GM12801 (cell line): ENCODE measurements around the gene PITPNC1.

ENCODE experiments used
- TF ChIP-seq, protein P1 (sequence below): IDR thresholded peaks from one replicate; pipeline ENCODE4 v1.5.1; 2011; ENCODE audit warnings: control low read depth; ENCODE audit not compliant: insufficient read length; ENCODE audit errors: extremely low read depth

The PITPNC1 gene

DNA sequence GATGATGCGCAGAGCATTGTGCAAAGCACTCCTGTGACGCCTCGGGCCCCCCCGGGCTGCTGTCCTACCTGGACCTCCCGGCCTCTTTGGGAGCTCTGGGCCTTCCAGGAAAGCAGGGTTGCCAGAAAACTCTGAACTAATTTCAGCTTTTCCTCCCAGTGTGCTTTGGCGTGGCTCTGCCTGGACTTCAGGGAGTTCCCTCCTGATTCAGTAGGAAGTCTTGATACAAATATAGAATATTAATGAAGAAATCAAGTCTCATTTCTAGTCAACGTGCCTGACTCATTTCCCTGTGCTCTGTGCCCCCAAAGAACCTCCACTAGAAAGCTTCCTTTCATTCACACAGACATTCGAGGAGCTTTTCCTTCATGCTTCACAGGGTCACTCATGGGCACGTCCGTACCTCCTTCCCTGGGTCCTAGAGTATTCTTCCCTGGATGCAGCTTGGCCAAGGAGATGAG is 256.7 kb downstream of the PITPNC1 start:
- TF ChIP-seq, protein P1, sequence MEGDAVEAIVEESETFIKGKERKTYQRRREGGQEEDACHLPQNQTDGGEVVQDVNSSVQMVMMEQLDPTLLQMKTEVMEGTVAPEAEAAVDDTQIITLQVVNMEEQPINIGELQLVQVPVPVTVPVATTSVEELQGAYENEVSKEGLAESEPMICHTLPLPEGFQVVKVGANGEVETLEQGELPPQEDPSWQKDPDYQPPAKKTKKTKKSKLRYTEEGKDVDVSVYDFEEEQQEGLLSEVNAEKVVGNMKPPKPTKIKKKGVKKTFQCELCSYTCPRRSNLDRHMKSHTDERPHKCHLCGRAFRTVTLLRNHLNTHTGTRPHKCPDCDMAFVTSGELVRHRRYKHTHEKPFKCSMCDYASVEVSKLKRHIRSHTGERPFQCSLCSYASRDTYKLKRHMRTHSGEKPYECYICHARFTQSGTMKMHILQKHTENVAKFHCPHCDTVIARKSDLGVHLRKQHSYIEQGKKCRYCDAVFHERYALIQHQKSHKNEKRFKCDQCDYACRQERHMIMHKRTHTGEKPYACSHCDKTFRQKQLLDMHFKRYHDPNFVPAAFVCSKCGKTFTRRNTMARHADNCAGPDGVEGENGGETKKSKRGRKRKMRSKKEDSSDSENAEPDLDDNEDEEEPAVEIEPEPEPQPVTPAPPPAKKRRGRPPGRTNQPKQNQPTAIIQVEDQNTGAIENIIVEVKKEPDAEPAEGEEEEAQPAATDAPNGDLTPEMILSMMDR: no peak

DNA sequence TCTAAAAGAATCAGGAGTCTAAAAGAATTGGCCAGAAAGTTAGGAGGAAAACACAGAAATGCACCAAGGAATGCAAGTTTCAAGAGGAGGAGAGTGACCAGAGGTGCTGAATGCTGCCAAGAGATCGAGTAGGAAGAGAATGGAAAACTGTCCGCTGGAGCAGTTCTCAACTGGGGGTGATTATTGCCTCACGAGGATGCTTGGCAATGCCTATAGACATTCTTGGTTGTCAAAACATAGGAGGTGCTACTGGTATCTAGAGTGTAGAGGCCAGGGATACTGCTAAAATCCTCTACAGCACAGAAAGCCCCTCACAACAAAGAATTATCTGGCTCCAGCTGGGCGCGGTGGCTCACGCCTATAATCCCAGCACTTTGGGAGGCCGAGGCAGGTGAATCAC is 258.6 kb downstream of the PITPNC1 start:
- TF ChIP-seq, protein P1: no peak

DNA sequence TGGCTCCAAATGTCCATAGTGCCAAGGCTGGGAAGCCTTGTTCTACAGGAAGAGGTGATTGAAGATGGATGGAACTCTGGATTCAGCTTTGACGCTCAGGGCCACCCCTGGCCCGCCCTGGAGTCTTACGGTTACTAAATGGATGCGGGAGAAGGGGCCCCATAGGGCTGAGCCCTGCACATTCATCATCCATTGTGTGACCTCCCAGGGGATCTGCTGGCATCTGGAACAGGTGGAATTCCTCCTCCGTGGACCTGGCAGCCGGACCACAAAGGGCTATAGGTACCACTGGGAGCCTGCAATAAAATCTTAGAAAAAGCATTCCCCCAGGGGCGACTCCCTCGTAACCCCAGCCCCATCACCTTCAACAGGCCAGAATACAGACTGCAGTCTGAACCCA is 259.2 kb downstream of the PITPNC1 start:
- TF ChIP-seq, protein P1: no peak

DNA sequence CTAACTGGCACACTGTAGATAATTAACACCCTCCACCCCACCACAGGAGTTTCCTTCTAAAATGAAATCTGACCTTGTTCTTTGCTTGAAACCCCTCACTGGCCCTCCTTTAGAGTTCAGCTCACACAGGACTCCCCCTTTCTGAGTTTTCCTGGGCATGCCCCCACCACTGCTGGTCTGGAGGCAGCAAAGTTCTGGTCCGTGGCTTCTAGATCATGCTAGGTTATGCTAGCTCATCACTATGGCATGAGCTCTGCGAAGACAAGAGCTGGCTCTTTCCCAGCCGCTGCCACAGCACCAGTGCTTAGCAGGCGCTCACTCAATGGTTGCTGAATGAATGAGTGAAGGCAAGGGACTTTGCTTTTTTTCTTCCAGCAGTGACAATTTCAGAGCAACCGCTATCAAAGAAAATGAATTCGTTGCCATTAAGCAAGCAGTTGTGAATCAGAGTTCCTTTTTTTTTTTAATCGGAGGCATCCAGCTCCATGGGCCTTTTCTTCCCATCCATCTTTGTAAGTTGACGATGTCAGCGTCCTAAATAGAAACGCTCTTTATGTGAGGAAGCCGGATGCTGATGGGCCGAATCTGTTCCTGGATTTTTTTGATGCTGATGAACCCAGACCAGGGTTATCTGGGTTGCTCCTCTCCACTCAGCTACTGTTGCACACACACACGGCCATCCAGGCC is 259.9 kb downstream of the PITPNC1 start:
- TF ChIP-seq, protein P1: no peak

DNA sequence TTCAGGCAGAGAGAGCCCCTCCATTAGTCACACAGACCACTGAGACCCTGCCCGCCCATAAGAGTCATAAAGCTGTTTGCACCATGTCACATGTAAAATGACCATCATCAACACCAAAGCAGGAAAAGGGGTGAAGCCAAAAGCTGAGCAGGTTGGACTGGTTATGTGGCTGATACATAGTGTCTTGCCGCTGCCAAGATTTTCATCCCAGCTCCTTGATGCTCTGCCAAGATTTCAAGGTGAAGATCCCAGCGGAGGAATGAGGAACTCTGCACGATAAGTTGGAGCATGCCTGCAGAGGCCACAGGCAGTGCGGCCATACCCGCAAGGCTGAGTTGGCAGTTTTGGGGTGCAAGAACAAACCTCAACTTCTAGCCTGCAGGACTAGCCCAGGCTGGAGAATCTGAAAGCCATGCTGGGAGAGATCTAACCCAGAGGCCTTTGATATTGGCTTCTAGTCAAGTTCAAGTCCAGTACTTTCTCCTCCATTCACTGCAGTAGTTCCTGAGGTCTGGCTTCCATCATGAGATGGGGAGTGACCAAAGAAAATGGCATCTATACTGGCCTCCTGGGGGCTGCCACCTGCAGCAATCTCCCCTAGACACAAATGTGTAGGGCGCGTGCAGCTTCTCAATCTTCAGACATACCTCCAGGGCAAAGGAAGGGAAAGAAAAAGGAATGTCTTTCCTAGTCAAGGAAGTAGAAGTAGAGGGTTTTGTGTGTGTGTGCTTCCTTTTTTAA is 261.0 kb downstream of the PITPNC1 start:
- TF ChIP-seq, protein P1: no peak

DNA sequence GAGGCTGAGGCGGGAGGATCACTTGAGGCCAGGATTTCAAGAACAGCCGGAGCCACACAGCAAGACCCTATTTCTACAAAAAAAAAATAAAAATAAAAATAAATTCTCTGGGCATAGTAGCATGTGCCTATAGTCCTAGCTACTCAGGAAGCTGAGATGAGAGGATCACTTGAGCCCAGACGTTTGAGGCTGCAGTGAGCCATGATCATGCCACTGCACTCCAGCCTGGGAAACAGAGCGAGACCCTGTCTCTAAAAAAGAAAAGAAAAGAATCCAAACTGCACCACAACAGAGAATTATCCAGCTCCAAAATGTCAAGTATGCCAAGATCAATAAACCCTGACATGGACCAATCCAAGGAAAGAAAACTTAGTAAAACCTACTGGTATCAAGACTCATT is 261.8 kb downstream of the PITPNC1 start:
- TF ChIP-seq, protein P1: no peak

DNA sequence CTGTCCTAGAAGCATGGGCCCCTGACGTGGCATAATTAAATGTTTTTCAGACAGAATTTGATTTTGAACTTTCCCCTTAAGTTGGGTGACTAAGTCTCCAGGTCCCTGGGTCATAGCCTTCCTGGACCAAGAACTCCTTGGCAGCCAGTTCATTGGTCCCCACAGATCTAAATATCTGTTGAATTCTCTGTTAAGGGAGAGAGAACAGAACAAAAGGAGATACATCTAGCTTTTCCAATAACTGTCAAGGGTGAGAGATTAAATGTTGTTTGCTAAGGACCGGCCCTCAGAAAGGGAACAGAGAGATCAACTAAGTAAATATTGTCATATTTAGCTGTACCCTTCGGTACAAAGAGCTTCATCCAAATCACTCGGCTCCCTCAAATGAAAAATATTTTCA is 262.5 kb downstream of the PITPNC1 start:
- TF ChIP-seq, protein P1: no peak
